ENCODE data around the gene LIME1.

LIME1 gene

GRCh38 chr20:63741676-63742380 is 5.4 kb downstream of the LIME1 start:
- Histone ChIP-seq H2AFZ (ENCODE audit: low read length, unreplicated experiment) (no peak overlapping the region), H3K4me1 (ENCODE audit: control insufficient read depth, insufficient read depth, low read length, unreplicated experiment) (peaks cover 9% of the 10 kb centered on the region), H3K79me2 (ENCODE audit: control insufficient read depth, insufficient read depth, low read length, unreplicated experiment) (peaks cover 9% of the 10 kb centered on the region), H3K27ac (ENCODE audit: low read depth, low read length) (no peak overlapping the region), H3K36me3 (ENCODE audit: insufficient read depth, low read length) (peaks cover 4% of the 10 kb centered on the region; the same call in 1 of the 2 replicates), H3K27me3 (ENCODE audit: insufficient read depth, low read length) (no peaks in the 10 kb centered on the region), H3K4me3 (ENCODE audit: low read depth, low read length) (peak overlapping the region; percentile 86)

- peaks cover 4% of the 10 kb centered on the region; the same call in 1 of the 2 replicates for H3K36me3 ChIP-seq (ENCODE audit: insufficient read depth, low read length)
- H3K4me3 ChIP-seq (ENCODE audit: low read depth, low read length), result no peak overlapping the region
- H3K4me1 ChIP-seq (ENCODE audit: control insufficient read depth, insufficient read depth, low read length, unreplicated experiment), result peaks cover 9% of the 10 kb centered on the region
- H3K79me2 ChIP-seq (ENCODE audit: control insufficient read depth, insufficient read depth, low read length, unreplicated experiment), result peaks cover 9% of the 10 kb centered on the region
- no peak overlapping the region for H3K27ac ChIP-seq (ENCODE audit: low read depth, low read length)
- no peaks in the 10 kb centered on the region for H3K27me3 ChIP-seq (ENCODE audit: insufficient read depth, low read length)
- H2AFZ ChIP-seq (ENCODE audit: low read length, unreplicated experiment), result no peak overlapping the region
Observed at GRCh38 chr20:63742381-63743024, 6.0 kb downstream of the LIME1 start.

- peaks cover 9% of the 10 kb centered on the region for H3K79me2 ChIP-seq (ENCODE audit: control insufficient read depth, insufficient read depth, low read length, unreplicated experiment)
- no peak overlapping the region for H3K4me3 ChIP-seq (ENCODE audit: low read depth, low read length)
- H3K4me1 ChIP-seq (ENCODE audit: control insufficient read depth, insufficient read depth, low read length, unreplicated experiment), result peaks cover 9% of the 10 kb centered on the region
- H3K27me3 ChIP-seq (ENCODE audit: insufficient read depth, low read length), result no peaks in the 10 kb centered on the region
- no peak overlapping the region for H3K27ac ChIP-seq (ENCODE audit: low read depth, low read length)
- peaks cover 4% of the 10 kb centered on the region; the same call in 1 of the 2 replicates for H3K36me3 ChIP-seq (ENCODE audit: insufficient read depth, low read length)
- no peak overlapping the region for H2AFZ ChIP-seq (ENCODE audit: low read length, unreplicated experiment)
Observed at GRCh38 chr20:63743210-63743970, 6.9 kb downstream of the LIME1 start.

- no peak overlapping the region for H2AFZ ChIP-seq (ENCODE audit: low read length, unreplicated experiment)
- no peaks in the 10 kb centered on the region for H3K27me3 ChIP-seq (ENCODE audit: insufficient read depth, low read length)
- peaks cover 9% of the 10 kb centered on the region for H3K79me2 ChIP-seq (ENCODE audit: control insufficient read depth, insufficient read depth, low read length, unreplicated experiment)
- no peak overlapping the region for H3K27ac ChIP-seq (ENCODE audit: low read depth, low read length)
- H3K36me3 ChIP-seq (ENCODE audit: insufficient read depth, low read length), result peaks cover 4% of the 10 kb centered on the region; the same call in 1 of the 2 replicates
- H3K4me3 ChIP-seq (ENCODE audit: low read depth, low read length), result no peak overlapping the region
- H3K4me1 ChIP-seq (ENCODE audit: control insufficient read depth, insufficient read depth, low read length, unreplicated experiment), result peaks cover 9% of the 10 kb centered on the region
Observed at GRCh38 chr20:63744158-63744557, 7.7 kb downstream of the LIME1 start.

- Histone ChIP-seq H3K36me3 (ENCODE audit: insufficient read depth, low read length) (peaks cover 4% of the 10 kb centered on the region; the same call in 1 of the 2 replicates), H3K79me2 (ENCODE audit: control insufficient read depth, insufficient read depth, low read length, unreplicated experiment) (peaks cover 9% of the 10 kb centered on the region), H3K27me3 (ENCODE audit: insufficient read depth, low read length) (no peaks in the 10 kb centered on the region), H3K4me1 (ENCODE audit: control insufficient read depth, insufficient read depth, low read length, unreplicated experiment) (peaks cover 9% of the 10 kb centered on the region), H3K4me3 (ENCODE audit: low read depth, low read length) (no peak overlapping the region), H2AFZ (ENCODE audit: low read length, unreplicated experiment) (no peak overlapping the region), H3K27ac (ENCODE audit: low read depth, low read length) (no peak overlapping the region)
Observed at GRCh38 chr20:63744574-63745423, 8.3 kb downstream of the LIME1 start.

GRCh38 chr20:63745424-63745805 is 9.0 kb downstream of the LIME1 start:
- Histone ChIP-seq H3K79me2 (ENCODE audit: control insufficient read depth, insufficient read depth, low read length, unreplicated experiment) (peaks cover 9% of the 10 kb centered on the region), H3K4me1 (ENCODE audit: control insufficient read depth, insufficient read depth, low read length, unreplicated experiment) (peaks cover 9% of the 10 kb centered on the region), H3K27ac (ENCODE audit: low read depth, low read length) (no peak overlapping the region), H3K4me3 (ENCODE audit: low read depth, low read length) (no peak overlapping the region), H2AFZ (ENCODE audit: low read length, unreplicated experiment) (no peak overlapping the region), H3K27me3 (ENCODE audit: insufficient read depth, low read length) (no peaks in the 10 kb centered on the region), H3K36me3 (ENCODE audit: insufficient read depth, low read length) (peaks cover 4% of the 10 kb centered on the region; the same call in 1 of the 2 replicates)

- Histone ChIP-seq H3K4me1 (ENCODE audit: control insufficient read depth, insufficient read depth, low read length, unreplicated experiment) (peaks cover 9% of the 10 kb centered on the region), H3K27ac (ENCODE audit: low read depth, low read length) (no peak overlapping the region), H2AFZ (ENCODE audit: low read length, unreplicated experiment) (no peak overlapping the region), H3K4me3 (ENCODE audit: low read depth, low read length) (no peak overlapping the region), H3K36me3 (ENCODE audit: insufficient read depth, low read length) (peaks cover 4% of the 10 kb centered on the region; the same call in 1 of the 2 replicates), H3K79me2 (ENCODE audit: control insufficient read depth, insufficient read depth, low read length, unreplicated experiment) (peaks cover 8% of the 10 kb centered on the region), H3K27me3 (ENCODE audit: insufficient read depth, low read length) (no peaks in the 10 kb centered on the region)
Observed at GRCh38 chr20:63745961-63746731, 9.7 kb downstream of the LIME1 start.

GRCh38 chr20:63746751-63747315 is 10.4 kb downstream of the LIME1 start:
- Histone ChIP-seq H3K79me2 (ENCODE audit: control insufficient read depth, insufficient read depth, low read length, unreplicated experiment) (peaks cover 2% of the 10 kb centered on the region), H2AFZ (ENCODE audit: low read length, unreplicated experiment) (no peak overlapping the region), H3K4me1 (ENCODE audit: control insufficient read depth, insufficient read depth, low read length, unreplicated experiment) (peaks cover 3% of the 10 kb centered on the region), H3K36me3 (ENCODE audit: insufficient read depth, low read length) (peaks cover 4% of the 10 kb centered on the region; the same call in 1 of the 2 replicates), H3K27ac (ENCODE audit: low read depth, low read length) (no peak overlapping the region), H3K4me3 (ENCODE audit: low read depth, low read length) (no peak overlapping the region), H3K27me3 (ENCODE audit: insufficient read depth, low read length) (no peaks in the 10 kb centered on the region)

GRCh38 chr20:63747622-63748069 is 11.2 kb downstream of the LIME1 start:
- Histone ChIP-seq H3K27ac (ENCODE audit: low read depth, low read length) (no peak overlapping the region), H3K79me2 (ENCODE audit: control insufficient read depth, insufficient read depth, low read length, unreplicated experiment) (no peaks in the 10 kb centered on the region), H2AFZ (ENCODE audit: low read length, unreplicated experiment) (no peak overlapping the region), H3K4me1 (ENCODE audit: control insufficient read depth, insufficient read depth, low read length, unreplicated experiment) (no peaks in the 10 kb centered on the region), H3K27me3 (ENCODE audit: insufficient read depth, low read length) (no peaks in the 10 kb centered on the region), H3K36me3 (ENCODE audit: insufficient read depth, low read length) (peaks cover 2% of the 10 kb centered on the region; the same call in 1 of the 2 replicates), H3K4me3 (ENCODE audit: low read depth, low read length) (no peak overlapping the region)
